Mesodermal cell (in vitro differentiated cells): ENCODE measurements around the gene CCNJL.
"Not testable (repeated sequence)": the region's sequence is repeated elsewhere in the genome, so short reads cannot be mapped to it uniquely, and the experiment has no call there.

Source experiments
- H3K27ac ChIP-seq: 2 replicates; pipeline ENCODE4 v1.7.0; 2013; ENCODE audit warnings: mild to moderate bottlenecking, low read depth, low read length, moderate library complexity; ENCODE audit not compliant: severe bottlenecking
- H3K36me3 ChIP-seq: 2 replicates; pipeline ENCODE4 v1.7.1; 2013; ENCODE audit warnings: mild to moderate bottlenecking, low read length, moderate library complexity; ENCODE audit not compliant: control insufficient read depth, insufficient read depth
- H3K4me1 ChIP-seq: one replicate; pipeline ENCODE4 v1.7.1; 2013; ENCODE audit warnings: mild to moderate bottlenecking, low read length; ENCODE audit not compliant: insufficient read depth, control insufficient read depth, poor library complexity, severe bottlenecking
- H3K4me3 ChIP-seq: 2 replicates; pipeline ENCODE4 v1.7.0; 2013; ENCODE audit warnings: low read length, control low read depth, mild to moderate bottlenecking; ENCODE audit not compliant: insufficient read depth, poor library complexity, severe bottlenecking; ENCODE audit errors: extremely low read depth
- H3K9me3 ChIP-seq: 2 replicates; pipeline ENCODE4 v1.7.1; 2013; ENCODE audit warnings: mild to moderate bottlenecking, low read length, moderate library complexity; ENCODE audit not compliant: control insufficient read depth
- WGBS, 2 experiments: methylation state at CpG; one replicate each; pipeline ENCODE4 v1.1.5; 2013; ENCODE audit warnings: missing lambda C conversion rate in 2 of 2; ENCODE audit not compliant: insufficient coverage in 2 of 2; 5-methylcytosine and 5-hydroxymethylcytosine counted together

The CCNJL gene

DNA sequence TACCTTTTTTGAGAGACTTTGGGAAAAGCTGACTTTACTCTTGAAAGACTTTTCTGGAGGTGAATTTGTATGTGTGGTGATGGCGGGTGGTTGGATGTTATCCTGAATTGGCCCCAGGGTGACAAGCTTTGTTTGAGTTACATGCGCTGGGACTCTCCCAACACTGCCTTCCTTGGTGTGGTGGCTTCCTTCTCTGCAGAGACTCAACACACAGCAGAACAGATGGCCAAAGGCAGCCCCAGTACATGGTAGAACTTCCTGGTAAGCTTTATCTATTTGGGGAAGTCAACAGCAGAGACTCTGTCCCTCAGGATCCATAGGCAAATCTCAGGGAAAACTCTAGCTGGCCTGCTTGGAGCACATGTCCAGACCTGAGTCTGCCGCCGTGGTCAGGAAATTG, 39.9 kb upstream of the CCNJL start:
- Histone ChIP-seq H3K9me3 (no peaks in the 10 kb centered on the region), H3K4me3 (no peak overlapping the region), H3K27ac (no peak overlapping the region), H3K36me3 (no peaks in the 10 kb centered on the region), H3K4me1 (no peaks in the 10 kb centered on the region)
- WGBS, 2 experiments, result 100% methylated on average over 2 of the region's 4 CpGs; no CpG with 5 or more reads in 1 of the 2 experiments

DNA sequence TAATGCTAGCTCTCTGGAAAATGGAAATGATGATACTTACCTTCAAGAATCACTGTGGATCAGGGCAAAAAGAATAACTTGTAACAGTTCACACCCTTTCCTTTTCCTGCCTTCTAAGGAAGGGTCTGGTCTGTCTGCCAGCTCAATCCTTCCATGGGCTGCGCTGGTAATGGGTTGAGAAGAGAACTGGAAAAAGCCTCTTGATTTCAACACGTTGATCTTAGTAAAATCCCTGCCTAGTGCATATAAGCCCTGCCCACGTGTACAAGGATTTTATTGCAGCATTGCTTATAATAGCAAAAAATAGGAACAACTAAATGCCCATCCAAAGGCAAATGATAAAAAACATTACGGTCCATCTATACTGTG, 37.6 kb upstream of the CCNJL start:
- Histone ChIP-seq H3K4me3 (no peak overlapping the region), H3K36me3 (no peaks in the 10 kb centered on the region), H3K27ac (no peak overlapping the region), H3K9me3 (no peaks in the 10 kb centered on the region), H3K4me1 (peaks cover 2% of the 10 kb centered on the region)
- WGBS, 2 experiments, result 60 to 90% methylated on average over 1 to 3 of the region's 4 CpGs

DNA sequence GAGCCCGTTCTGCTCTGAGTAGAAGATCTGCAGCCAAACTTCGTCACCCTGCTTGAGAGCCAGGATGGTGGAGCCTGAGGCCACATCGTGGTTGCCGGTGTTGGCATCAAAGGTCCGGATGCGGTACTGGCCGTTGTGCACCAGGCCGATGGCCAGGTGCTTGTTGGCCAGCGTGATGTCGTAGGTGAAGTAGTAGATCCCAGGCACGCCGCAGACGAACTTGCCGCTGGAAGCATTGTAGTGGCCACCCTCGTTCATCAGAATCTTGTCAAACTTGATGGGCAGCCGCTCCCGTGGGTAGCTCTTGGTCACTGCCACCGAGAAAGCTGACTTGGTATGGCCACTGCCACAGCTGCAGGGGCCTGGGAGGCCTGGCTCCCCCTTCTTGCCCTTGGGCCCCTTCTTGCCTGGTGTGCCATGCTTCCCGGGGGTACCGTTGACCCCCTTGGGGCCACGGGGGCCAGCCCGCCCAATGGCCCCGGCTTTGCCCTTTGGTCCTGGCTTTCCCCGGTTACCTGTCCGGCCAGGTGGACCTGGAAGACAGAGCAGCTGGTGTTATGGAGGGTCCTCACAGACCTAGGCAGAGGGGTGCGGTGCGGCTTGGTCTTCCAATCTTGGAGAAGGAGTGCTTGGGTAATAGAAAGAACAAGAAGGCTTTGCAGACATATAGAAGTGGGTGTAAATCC, 37.0 kb upstream of the CCNJL start:
- no peaks in the 10 kb centered on the region for H3K36me3 ChIP-seq
- WGBS, 2 experiments, result 95 to 97% methylated on average over 20 to 27 of the region's 27 CpGs
- H3K4me1 ChIP-seq, result peaks cover 2% of the 10 kb centered on the region
- no peaks in the 10 kb centered on the region for H3K9me3 ChIP-seq
- no peak overlapping the region for H3K27ac ChIP-seq
- no peak overlapping the region for H3K4me3 ChIP-seq

DNA sequence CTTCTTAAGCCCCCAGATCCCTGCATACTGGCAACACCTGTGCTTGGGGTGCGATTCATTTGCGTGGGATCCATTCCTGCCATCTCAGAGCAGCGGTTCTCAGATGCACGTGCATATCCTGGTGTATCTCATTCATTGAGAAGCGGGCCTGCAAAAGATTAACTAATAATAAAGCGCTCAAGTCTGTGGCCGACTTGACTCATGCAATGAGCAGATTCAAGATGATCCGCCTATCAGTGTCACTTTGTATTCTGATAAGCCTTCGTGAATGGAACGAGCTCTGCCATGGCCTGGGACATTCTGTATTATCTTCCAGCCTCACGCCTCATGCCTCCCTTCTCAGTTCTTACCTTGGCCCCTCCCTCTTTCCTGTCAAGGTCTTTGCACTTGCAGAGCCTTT, 35.7 kb upstream of the CCNJL start:
- Histone ChIP-seq H3K27ac (no peak overlapping the region), H3K36me3 (no peaks in the 10 kb centered on the region), H3K4me1 (peaks cover 6% of the 10 kb centered on the region), H3K4me3 (no peak overlapping the region), H3K9me3 (no peaks in the 10 kb centered on the region)
- WGBS, 2 experiments, result 92% methylated on average over 11 of the region's 11 CpGs

DNA sequence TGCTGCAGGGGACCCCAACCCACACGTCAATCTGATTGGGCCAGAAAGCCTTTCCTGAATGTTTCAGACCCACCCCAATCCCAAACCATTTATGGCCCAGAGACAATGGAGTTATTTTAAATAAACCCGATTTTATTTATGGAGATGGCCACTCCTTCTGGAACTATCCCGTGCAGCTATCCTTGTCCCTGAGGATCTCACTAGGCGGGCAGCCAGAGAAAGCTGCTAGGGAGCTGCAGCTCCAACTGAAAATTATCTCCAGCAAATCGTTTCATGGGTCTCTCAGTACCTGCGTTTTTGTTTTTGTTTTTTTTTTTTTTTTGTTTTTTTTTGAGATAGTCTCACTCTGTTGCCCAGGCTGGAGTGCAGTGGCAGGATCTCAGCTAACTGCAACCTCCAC, 35.1 kb upstream of the CCNJL start:
- peaks cover 6% of the 10 kb centered on the region for H3K4me1 ChIP-seq
- no peak overlapping the region for H3K4me3 ChIP-seq
- H3K36me3 ChIP-seq, result no peaks in the 10 kb centered on the region
- no peak overlapping the region for H3K27ac ChIP-seq
- WGBS, 2 experiments, result 87 to 93% methylated on average over 3 to 4 of the region's 6 CpGs
- no peaks in the 10 kb centered on the region for H3K9me3 ChIP-seq

DNA sequence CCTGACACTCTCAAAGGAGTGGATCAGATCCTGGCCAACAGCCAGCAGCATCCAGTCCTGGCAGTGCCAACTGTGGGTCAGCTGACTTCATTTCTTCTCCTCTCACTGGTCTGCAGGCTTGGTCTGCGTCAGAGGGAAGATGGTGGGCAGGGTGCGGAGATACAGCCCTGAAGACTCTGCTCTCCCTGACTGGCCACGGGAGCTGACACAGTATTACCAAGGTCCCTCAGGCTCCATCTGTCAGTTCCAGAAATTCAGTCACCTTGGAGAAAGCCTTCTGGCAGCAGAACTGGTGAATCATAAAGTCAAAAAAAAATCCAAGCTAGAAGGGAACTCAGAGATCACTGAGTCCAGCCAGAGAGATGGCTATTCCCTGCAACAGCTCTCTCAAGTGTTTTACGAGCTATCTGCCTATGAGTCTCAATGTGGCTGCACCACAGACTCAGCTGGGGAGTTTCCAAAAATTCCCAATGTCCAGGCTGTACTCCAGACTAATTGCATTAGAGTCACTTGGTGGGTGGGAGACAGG, 30.1 kb upstream of the CCNJL start:
- H3K4me1 ChIP-seq, result peaks cover 6% of the 10 kb centered on the region
- 93 to 100% methylated on average over 4 of the region's 4 CpGs for WGBS, 2 experiments

DNA sequence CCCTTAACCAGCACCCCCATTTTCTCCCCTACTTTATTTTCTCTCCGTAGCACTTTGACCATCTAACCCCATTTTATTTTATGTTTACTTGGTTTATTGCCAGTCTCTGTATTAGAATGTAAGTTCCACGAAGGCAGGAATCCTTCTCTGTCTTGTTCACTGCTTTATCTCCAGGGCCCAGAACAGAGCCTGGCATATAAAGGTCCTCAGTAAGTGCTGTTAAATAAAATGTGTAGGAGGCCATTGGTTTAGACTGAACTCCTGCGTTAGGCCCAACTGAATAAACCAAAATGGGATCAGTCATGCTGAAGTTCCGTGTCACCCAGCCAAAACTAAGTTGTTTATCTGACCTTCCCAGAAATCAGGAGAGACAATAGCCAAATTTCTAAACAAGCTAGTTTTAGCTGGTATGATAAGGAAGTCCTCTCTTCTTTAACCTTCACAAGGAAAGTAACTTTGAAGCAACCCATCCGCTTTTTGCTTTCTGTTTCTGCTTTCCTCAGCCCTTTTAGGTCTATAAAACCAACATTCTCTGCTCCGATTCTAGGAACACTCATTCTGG, 29.0 kb upstream of the CCNJL start:
- Histone ChIP-seq H3K4me3 (no peak overlapping the region), H3K27ac (no peak overlapping the region), H3K4me1 (peaks cover 6% of the 10 kb centered on the region), H3K36me3 (no peaks in the 10 kb centered on the region), H3K9me3 (no peaks in the 10 kb centered on the region)
- WGBS, 2 experiments, result 67 to 86% methylated on average over 1 to 2 of the region's 6 CpGs

More for the DNA sequence above, 30.1 kb upstream of the CCNJL start:
- Histone ChIP-seq H3K27ac (no peak overlapping the region), H3K4me3 (no peak overlapping the region), H3K9me3 (no peaks in the 10 kb centered on the region), H3K36me3 (no peaks in the 10 kb centered on the region)

DNA sequence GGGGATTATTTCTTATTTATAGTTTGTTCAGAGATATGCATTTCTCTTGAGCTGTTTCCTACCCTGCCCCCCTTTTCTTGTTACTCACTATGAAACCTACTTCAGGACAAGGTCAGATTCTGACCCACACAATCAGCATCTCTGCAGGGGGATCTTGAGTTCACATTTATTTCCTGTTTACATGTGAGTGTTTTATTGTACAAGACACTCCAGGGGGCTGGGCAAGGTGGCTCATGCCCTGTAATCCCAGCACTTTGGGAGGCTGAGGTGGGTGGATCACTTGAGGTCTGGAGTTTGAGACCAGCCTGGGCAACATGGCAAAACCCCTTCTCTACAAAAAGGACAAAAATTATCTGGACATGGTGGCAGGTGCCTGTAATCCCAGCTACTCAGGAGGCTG, 28.1 kb upstream of the CCNJL start:
- H3K9me3 ChIP-seq, H3K4me3 ChIP-seq, H3K27ac ChIP-seq, H3K36me3 ChIP-seq, H3K4me1 ChIP-seq: not testable (repeated sequence)

DNA sequence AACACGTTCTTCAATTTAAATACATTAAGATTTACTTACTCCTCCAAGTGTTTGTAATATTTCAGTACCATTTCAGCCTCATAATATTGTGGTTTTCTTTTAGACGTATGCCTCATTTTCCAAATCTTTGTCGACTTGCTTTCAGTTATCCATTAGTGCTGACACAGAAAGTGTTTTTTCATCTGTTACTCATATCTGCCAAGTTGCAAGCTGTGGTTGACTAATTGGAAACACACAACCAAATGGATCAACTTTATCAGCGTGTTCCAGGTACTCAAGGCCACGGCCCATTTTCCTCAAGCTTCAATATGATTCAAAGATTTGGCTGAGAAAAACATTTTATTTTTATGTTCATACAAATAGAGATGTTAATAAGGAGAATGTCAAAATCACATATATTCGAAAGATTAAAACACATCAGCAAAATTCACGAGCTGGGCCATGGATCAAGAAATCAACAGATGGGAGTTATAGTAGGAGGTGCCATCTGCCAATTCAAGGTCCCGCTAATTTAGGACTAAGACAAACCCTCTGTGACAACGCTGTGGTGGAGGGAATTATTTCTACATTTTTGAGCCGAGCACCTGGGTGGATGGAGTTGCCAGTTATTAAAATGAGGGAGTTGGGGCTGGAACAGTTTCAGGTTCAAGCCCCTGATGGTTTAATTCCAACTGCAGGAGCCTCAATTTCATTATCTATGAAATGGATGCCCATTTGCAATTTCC, 27.2 kb upstream of the CCNJL start:
- Histone ChIP-seq H3K4me1 (peaks cover 3% of the 10 kb centered on the region), H3K36me3 (no peaks in the 10 kb centered on the region), H3K4me3 (no peak overlapping the region), H3K9me3 (no peaks in the 10 kb centered on the region), H3K27ac (no peak overlapping the region)
- WGBS, 2 experiments, result 89 to 91% methylated on average over 6 of the region's 10 CpGs

DNA sequence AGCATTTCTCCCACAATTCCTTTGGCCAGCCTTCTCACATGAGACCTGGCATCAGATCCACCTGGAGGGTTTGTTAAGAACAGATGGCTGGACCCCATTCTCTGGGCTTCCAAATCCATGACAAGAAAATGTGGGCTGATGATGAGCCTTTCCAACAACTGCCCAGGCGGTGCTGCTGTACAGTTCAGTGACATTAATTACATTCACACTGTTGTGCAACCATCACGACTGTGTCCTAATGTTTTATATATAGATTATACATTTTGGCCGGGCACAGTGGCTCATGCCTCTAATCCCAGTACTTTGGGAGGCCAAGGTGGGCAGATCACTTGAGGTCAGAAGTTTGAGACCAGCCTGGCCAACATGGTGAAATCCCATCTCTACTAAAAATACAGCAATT, 22.4 kb upstream of the CCNJL start:
- not testable (repeated sequence) for H3K36me3 ChIP-seq, H3K27ac ChIP-seq, H3K4me1 ChIP-seq, H3K4me3 ChIP-seq, H3K9me3 ChIP-seq
- 60% methylated on average over 1 of the region's 3 CpGs; no CpG with 5 or more reads in 1 of the 2 experiments for WGBS, 2 experiments

DNA sequence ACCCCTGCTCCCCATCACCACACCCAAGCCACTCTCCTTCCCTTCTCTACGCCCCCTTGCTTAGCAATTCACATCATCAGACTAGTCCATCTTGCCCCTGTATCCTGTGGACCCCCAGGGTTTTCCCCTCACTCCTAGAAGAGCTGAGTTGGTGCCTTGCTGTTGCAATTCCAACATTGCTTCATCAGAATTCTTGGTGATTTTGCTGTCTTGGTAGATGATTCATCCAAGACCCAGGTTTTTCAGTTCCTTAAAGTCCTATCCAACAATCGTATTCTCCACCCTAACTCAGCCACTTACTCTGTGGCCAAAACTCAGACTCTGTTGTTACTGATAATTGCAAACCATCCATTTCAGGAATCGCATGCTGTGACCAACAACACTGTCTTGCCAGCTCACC, 21.4 kb upstream of the CCNJL start:
- no peak overlapping the region for H3K27ac ChIP-seq
- WGBS, 2 experiments, result 83 to 85% methylated on average over 3 of the region's 3 CpGs
- H3K4me3 ChIP-seq, result no peak overlapping the region
- no peaks in the 10 kb centered on the region for H3K4me1 ChIP-seq
- no peaks in the 10 kb centered on the region for H3K9me3 ChIP-seq
- no peaks in the 10 kb centered on the region for H3K36me3 ChIP-seq
